CD4-positive, alpha-beta T cell treated with Interleukin-15 for 4 hours (primary cell): ENCODE results near the gene SLC4A4.

Experiments
- DNase-seq: peaks from one replicate; pipeline ENCODE4 v3.0.0-alpha.2; 2020; ENCODE audit warnings: low spot score

The SLC4A4 gene

GRCh38 chr4:71541541-71541940 lies 202.7 kb downstream of the SLC4A4 start:
- no peak for DNase-seq

- DNase-seq = no peak
Measured at GRCh38 chr4:71545168-71545567, 206.3 kb downstream of the SLC4A4 start.

GRCh38 chr4:71549516-71550160 lies 210.8 kb downstream of the SLC4A4 start:
- DNase-seq = no peak

GRCh38 chr4:71550220-71551165 lies 211.7 kb downstream of the SLC4A4 start:
- DNase-seq = no peak

GRCh38 chr4:71553605-71554004 lies 214.8 kb downstream of the SLC4A4 start:
- no peak for DNase-seq

GRCh38 chr4:71554025-71554424 lies 215.2 kb downstream of the SLC4A4 start:
- DNase-seq = no peak

GRCh38 chr4:71558248-71558647 lies 219.4 kb downstream of the SLC4A4 start:
- no peak for DNase-seq

GRCh38 chr4:71559957-71560571 lies 221.2 kb downstream of the SLC4A4 start:
- no peak for DNase-seq

GRCh38 chr4:71564775-71565174 lies 226.0 kb downstream of the SLC4A4 start:
- DNase-seq = no peak

- DNase-seq = no peak
Measured at GRCh38 chr4:71566856-71567255, 228.0 kb downstream of the SLC4A4 start.

GRCh38 chr4:71568131-71568530 lies 229.3 kb downstream of the SLC4A4 start:
- DNase-seq = no peak

- no peak for DNase-seq
Measured at GRCh38 chr4:71570492-71570891, 231.7 kb downstream of the SLC4A4 start.

- DNase-seq = no peak
Measured at GRCh38 chr4:71571346-71571745, 232.5 kb downstream of the SLC4A4 start.

- no peak for DNase-seq
Measured at GRCh38 chr4:71583971-71584370, 245.2 kb downstream of the SLC4A4 start.

GRCh38 chr4:71584585-71584984 lies 245.8 kb downstream of the SLC4A4 start:
- no peak for DNase-seq

GRCh38 chr4:71586087-71586763 lies 247.4 kb downstream of the SLC4A4 start:
- no peak for DNase-seq

- DNase-seq = no peak
Measured at GRCh38 chr4:71587995-71588394, 249.2 kb downstream of the SLC4A4 start.

GRCh38 chr4:71592793-71593192 lies 254.0 kb downstream of the SLC4A4 start:
- DNase-seq = no peak

GRCh38 chr4:71593311-71593710 lies 254.5 kb downstream of the SLC4A4 start:
- DNase-seq = no peak

- DNase-seq = no peak
Measured at GRCh38 chr4:71595576-71596108, 256.8 kb downstream of the SLC4A4 start.

GRCh38 chr4:71599578-71599977 lies 260.8 kb downstream of the SLC4A4 start:
- no peak for DNase-seq

GRCh38 chr4:71602289-71602900 lies 263.6 kb downstream of the SLC4A4 start:
- no peak for DNase-seq
